ENCODE results near the gene SLC24A3. TPM values are rescaled to one million over a fixed set of nuclear protein-coding genes. Genes with fewer than 3 reads are reported as not detected.
"Not testable (repeated sequence)": the region's sequence is repeated elsewhere in the genome, so short reads cannot be mapped to it uniquely, and the experiment has no call there.

The SLC24A3 gene
- total RNA-seq, 1 donor from 2014 or later: 14.0 TPM

GRCh38 chr20:19671374-19671773 lies 458.9 kb downstream of the SLC24A3 start:
- peaks cover 10% of the 10 kb centered on the region for H3K36me3 Mint-ChIP-seq
- H3K4me1 Mint-ChIP-seq (ENCODE audit: unreplicated experiment): peaks cover 9% of the 10 kb centered on the region
- DNase-seq (ENCODE audit: extremely low spot score, unreplicated experiment): no peak
- H3K27ac Mint-ChIP-seq: peak overlapping the region; percentile 27
- H3K9me3 Mint-ChIP-seq: peaks cover 18% of the 10 kb centered on the region
- TF ChIP-seq CTCF (conservative IDR thresholded peaks at IDR 0.05): no peak
- H3K4me3 Mint-ChIP-seq: no peak overlapping the region
- no peaks in the 10 kb centered on the region for H3K27me3 Mint-ChIP-seq

- no peak for TF ChIP-seq CTCF (conservative IDR thresholded peaks at IDR 0.05)
- no peak overlapping the region for H3K4me3 Mint-ChIP-seq
- peaks cover 10% of the 10 kb centered on the region for H3K36me3 Mint-ChIP-seq
- no peaks in the 10 kb centered on the region for H3K27me3 Mint-ChIP-seq
- peaks cover 9% of the 10 kb centered on the region for H3K4me1 Mint-ChIP-seq (ENCODE audit: unreplicated experiment)
- peaks cover 18% of the 10 kb centered on the region for H3K9me3 Mint-ChIP-seq
- H3K27ac Mint-ChIP-seq: no peak overlapping the region
- DNase-seq (ENCODE audit: extremely low spot score, unreplicated experiment): no peak
Measured at GRCh38 chr20:19672498-19672897, 460.1 kb downstream of the SLC24A3 start.

- DNase-seq (ENCODE audit: extremely low spot score, unreplicated experiment): no peak
- H3K9me3 Mint-ChIP-seq: peaks cover 16% of the 10 kb centered on the region
- no peak for TF ChIP-seq CTCF (conservative IDR thresholded peaks at IDR 0.05)
- H3K27me3 Mint-ChIP-seq: no peaks in the 10 kb centered on the region
- peaks cover 8% of the 10 kb centered on the region for H3K36me3 Mint-ChIP-seq
- H3K4me1 Mint-ChIP-seq (ENCODE audit: unreplicated experiment): peaks cover 9% of the 10 kb centered on the region
- peak overlapping the region; percentile 60 for H3K27ac Mint-ChIP-seq
- H3K4me3 Mint-ChIP-seq: no peak overlapping the region
Measured at GRCh38 chr20:19673575-19673974, 461.1 kb downstream of the SLC24A3 start.

GRCh38 chr20:19676202-19676601 lies 463.8 kb downstream of the SLC24A3 start:
- no peak for TF ChIP-seq CTCF (conservative IDR thresholded peaks at IDR 0.05)
- Mint-ChIP-seq H3K9me3 (peaks cover 17% of the 10 kb centered on the region), H3K27me3 (no peaks in the 10 kb centered on the region), H3K4me3 (no peak overlapping the region), H3K4me1 (ENCODE audit: unreplicated experiment) (peaks cover 5% of the 10 kb centered on the region), H3K36me3 (peaks cover 5% of the 10 kb centered on the region), H3K27ac (no peak overlapping the region)
- no peak for DNase-seq (ENCODE audit: extremely low spot score, unreplicated experiment)

GRCh38 chr20:19677336-19677735 lies 464.9 kb downstream of the SLC24A3 start:
- no peak for DNase-seq (ENCODE audit: extremely low spot score, unreplicated experiment)
- H3K4me1 Mint-ChIP-seq (ENCODE audit: unreplicated experiment): no peaks in the 10 kb centered on the region
- H3K27me3 Mint-ChIP-seq: no peaks in the 10 kb centered on the region
- TF ChIP-seq CTCF (conservative IDR thresholded peaks at IDR 0.05): no peak
- H3K4me3 Mint-ChIP-seq: no peak overlapping the region
- no peaks in the 10 kb centered on the region for H3K36me3 Mint-ChIP-seq
- H3K9me3 Mint-ChIP-seq: peaks cover 11% of the 10 kb centered on the region
- H3K27ac Mint-ChIP-seq: peak overlapping the region; percentile 23

GRCh38 chr20:19678591-19678990 lies 466.1 kb downstream of the SLC24A3 start:
- H3K4me1 Mint-ChIP-seq (ENCODE audit: unreplicated experiment); H3K27ac Mint-ChIP-seq; H3K36me3 Mint-ChIP-seq; H3K27me3 Mint-ChIP-seq; H3K4me3 Mint-ChIP-seq; DNase-seq (ENCODE audit: extremely low spot score, unreplicated experiment); H3K9me3 Mint-ChIP-seq: not testable (repeated sequence)

Data from type B pancreatic cell (in vitro differentiated cells).